Testis (tissue), 3 donors: ENCODE data around the gene CALR. TPM values are rescaled to one million over a fixed set of nuclear protein-coding genes. Genes with fewer than 3 reads are reported as not detected.

ENCODE experiments used
- DNase-seq: peaks from one replicate; pipeline ENCODE4 v3.0.0-alpha.2; 2019
- H3K27ac ChIP-seq, 2 donors: fragments of 200-600 bp; sonication (generic); one replicate each; pipeline ENCODE4 v1.5.1; 2019
- H3K27me3 ChIP-seq: fragments of 200-600 bp; sonication (generic); one replicate; pipeline ENCODE4 v1.5.1; 2019
- H3K36me3 ChIP-seq: fragments of 200-600 bp; sonication (generic); one replicate; pipeline ENCODE4 v1.5.1; 2017; ENCODE audit warnings: low read depth; ENCODE audit errors: missing control alignments
- H3K4me1 ChIP-seq: fragments of 200-600 bp; sonication (generic); one replicate; pipeline ENCODE4 v1.5.1; 2019
- H3K4me3 ChIP-seq, 2 donors: fragments of 200-600 bp; sonication (generic); one replicate each; pipeline ENCODE4 v1.5.1; 2017 to 2019
- H3K9me3 ChIP-seq: fragments of 200-600 bp; sonication (generic); one replicate; pipeline ENCODE4 v1.5.1; 2017
- POLR2A ChIP-seq: fragments of 450-650 bp; IDR thresholded peaks from one replicate; pipeline ENCODE4 v1.6.1; 2017; ENCODE audit warnings: antibody characterized with exemption, mild to moderate bottlenecking, moderate library complexity
- WGBS, 2 donors: methylation state at CpG; one replicate each; pipeline ENCODE4 v1.1.5; 2018; 5-methylcytosine and 5-hydroxymethylcytosine counted together
- intact Hi-C: fragments of 100-400 bp; cut with DNase I; formaldehyde crosslinking; loops from one replicate; pipeline ENCODE4 v1.15.1; 2023; ENCODE audit warnings: low total_unique reads
- polyA plus RNA-seq: library from polyadenylated mRNA; stranded (reverse); fragments of 350-450 nt; fragmentation: Illumina TruSeq; extraction: RNeasy Lipid Tissue Mini Kit (QIAGEN cat#74804); gene quantifications from one replicate; pipeline ENCODE4 v1.2.3, GENCODE V29; 2014; ENCODE audit warnings: low read depth, low replicate concordance; ENCODE audit not compliant: insufficient read depth
- total RNA-seq, 2 donors: library from RNA; depleted of rRNA; stranded (reverse); fragments of >200 nt; gene quantifications; one replicate each; pipeline ENCODE4 v1.2.3, GENCODE V29; 2016
- TF ChIP-seq, protein P1 (sequence below), 3 experiments: fragments of 450-650 bp in 2 of 3; fragments of 200-600 bp in 1 of 3; sonication (generic) in 1 of 3; IDR thresholded peaks; one replicate each; pipeline ENCODE4 v1.5.1; 2016 to 2019; ENCODE audit warnings: antibody characterized with exemption in 3 of 3, mild to moderate bottlenecking in 2 of 3, moderate library complexity in 1 of 3

CALR gene
- total and polyA plus RNA-seq, 3 donors from 2014 or later: 389 to 538 (median 467) TPM

- 1% methylated on average over 39 to 54 of the region's 54 CpGs for WGBS, 2 donors
- TF ChIP-seq POLR2A: no peak
- TF ChIP-seq, protein P1, sequence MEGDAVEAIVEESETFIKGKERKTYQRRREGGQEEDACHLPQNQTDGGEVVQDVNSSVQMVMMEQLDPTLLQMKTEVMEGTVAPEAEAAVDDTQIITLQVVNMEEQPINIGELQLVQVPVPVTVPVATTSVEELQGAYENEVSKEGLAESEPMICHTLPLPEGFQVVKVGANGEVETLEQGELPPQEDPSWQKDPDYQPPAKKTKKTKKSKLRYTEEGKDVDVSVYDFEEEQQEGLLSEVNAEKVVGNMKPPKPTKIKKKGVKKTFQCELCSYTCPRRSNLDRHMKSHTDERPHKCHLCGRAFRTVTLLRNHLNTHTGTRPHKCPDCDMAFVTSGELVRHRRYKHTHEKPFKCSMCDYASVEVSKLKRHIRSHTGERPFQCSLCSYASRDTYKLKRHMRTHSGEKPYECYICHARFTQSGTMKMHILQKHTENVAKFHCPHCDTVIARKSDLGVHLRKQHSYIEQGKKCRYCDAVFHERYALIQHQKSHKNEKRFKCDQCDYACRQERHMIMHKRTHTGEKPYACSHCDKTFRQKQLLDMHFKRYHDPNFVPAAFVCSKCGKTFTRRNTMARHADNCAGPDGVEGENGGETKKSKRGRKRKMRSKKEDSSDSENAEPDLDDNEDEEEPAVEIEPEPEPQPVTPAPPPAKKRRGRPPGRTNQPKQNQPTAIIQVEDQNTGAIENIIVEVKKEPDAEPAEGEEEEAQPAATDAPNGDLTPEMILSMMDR (IDR thresholded peaks at IDR 0.05): peak in 1 of 3 experiments; percentile 0
- Histone ChIP-seq H3K27ac (peak overlapping the region; percentile 83), H3K27me3 (no peaks in the 10 kb centered on the region), H3K4me1 (peaks cover 21% of the 10 kb centered on the region), H3K9me3 (no peaks in the 10 kb centered on the region), H3K36me3 (no peaks in the 10 kb centered on the region), H3K4me3 (peak overlapping the region; percentile 84 to 98)
- no peak for DNase-seq
- intact Hi-C loops: no loop called here
These were observed 581 bp downstream of the CALR start for GRCh38 chr19:12938779-12939601.

DNA sequence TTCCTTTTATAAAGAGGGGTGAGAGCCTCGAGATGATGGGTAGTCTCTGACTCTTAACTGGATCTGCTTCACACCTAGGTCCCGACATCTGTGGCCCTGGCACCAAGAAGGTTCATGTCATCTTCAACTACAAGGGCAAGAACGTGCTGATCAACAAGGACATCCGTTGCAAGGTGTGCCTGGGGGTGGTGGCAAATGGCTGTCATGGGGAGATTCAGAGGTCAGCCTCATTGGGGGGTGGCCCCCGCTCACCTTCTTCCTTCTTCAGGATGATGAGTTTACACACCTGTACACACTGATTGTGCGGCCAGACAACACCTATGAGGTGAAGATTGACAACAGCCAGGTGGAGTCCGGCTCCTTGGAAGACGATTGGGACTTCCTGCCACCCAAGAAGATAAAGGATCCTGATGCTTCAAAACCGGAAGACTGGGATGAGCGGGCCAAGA is 1.6 kb downstream of the CALR start:
- intact Hi-C loops: no loop called here
- 62 to 77% methylated on average over 10 of the region's 10 CpGs for WGBS, 2 donors
- peaks cover 21% of the 10 kb centered on the region for H3K4me1 ChIP-seq
- no peaks in the 10 kb centered on the region for H3K27me3 ChIP-seq
- H3K9me3 ChIP-seq: no peaks in the 10 kb centered on the region
- DNase-seq: no peak
- TF ChIP-seq POLR2A: no peak
- TF ChIP-seq, protein P1 (IDR thresholded peaks at IDR 0.05): no peak
- H3K4me3 ChIP-seq: peak overlapping the region in 1 of 2 donors; percentile 98
- no peak overlapping the region for H3K27ac ChIP-seq
- no peaks in the 10 kb centered on the region for H3K36me3 ChIP-seq

- Histone ChIP-seq H3K27ac (no peak overlapping the region), H3K27me3 (no peaks in the 10 kb centered on the region), H3K36me3 (no peaks in the 10 kb centered on the region), H3K4me1 (peaks cover 21% of the 10 kb centered on the region), H3K4me3 (no peak overlapping the region), H3K9me3 (no peaks in the 10 kb centered on the region)
- 87 to 89% methylated on average over 2 of the region's 2 CpGs for WGBS, 2 donors
- DNase-seq: no peak
- TF ChIP-seq, protein P1 (IDR thresholded peaks at IDR 0.05): no peak
- no peak for TF ChIP-seq POLR2A
- intact Hi-C loops: no loop called here
These were observed 2.5 kb downstream of the CALR start for GRCh38 chr19:12940897-12941296.

- Histone ChIP-seq H3K27me3 (no peaks in the 10 kb centered on the region), H3K9me3 (no peaks in the 10 kb centered on the region), H3K4me1 (peaks cover 19% of the 10 kb centered on the region), H3K4me3 (no peak overlapping the region), H3K36me3 (no peaks in the 10 kb centered on the region), H3K27ac (no peak overlapping the region)
- TF ChIP-seq, protein P1 (IDR thresholded peaks at IDR 0.05): no peak
- TF ChIP-seq POLR2A: no peak
- 83 to 85% methylated on average over 18 of the region's 18 CpGs for WGBS, 2 donors
- DNase-seq: no peak
- intact Hi-C loops: no loop called here
These were observed 5.1 kb downstream of the CALR start for GRCh38 chr19:12943437-12944044.
